HG02870 (cell line): Measurements from ENCODE around the gene ANKRD11.
"Not testable (repeated sequence)": the region's sequence is repeated elsewhere in the genome, so short reads cannot be mapped to it uniquely, and the experiment has no call there.

Experiments used
- ATAC-seq: cut with Tn5 transposase; IDR thresholded peaks from one replicate; pipeline ENCODE4 v1.9.1; 2021; ENCODE audit warnings: mild to moderate bottlenecking, moderate library complexity; ENCODE audit not compliant: unreplicated experiment

The ANKRD11 gene

GRCh38 chr16:89334988-89335802, 155.2 kb downstream of the ANKRD11 start:
- ATAC-seq = no peak

GRCh38 chr16:89334461-89334860, 155.9 kb downstream of the ANKRD11 start:
- no peak for ATAC-seq

GRCh38 chr16:89334050-89334449, 156.3 kb downstream of the ANKRD11 start:
- no peak for ATAC-seq

GRCh38 chr16:89333401-89334001, 156.9 kb downstream of the ANKRD11 start:
- ATAC-seq = not testable (repeated sequence)

GRCh38 chr16:89332902-89333245, 157.5 kb downstream of the ANKRD11 start:
- no peak for ATAC-seq

- no peak for ATAC-seq
These were observed 158.0 kb downstream of the ANKRD11 start for GRCh38 chr16:89332243-89332901.

GRCh38 chr16:89331371-89332109, 158.8 kb downstream of the ANKRD11 start:
- ATAC-seq = no peak

GRCh38 chr16:89330177-89330856, 160.0 kb downstream of the ANKRD11 start:
- no peak for ATAC-seq

GRCh38 chr16:89329830-89330176, 160.6 kb downstream of the ANKRD11 start:
- not testable (repeated sequence) for ATAC-seq

- ATAC-seq = not testable (repeated sequence)
These were observed 161.7 kb downstream of the ANKRD11 start for GRCh38 chr16:89328412-89329400.

- ATAC-seq = no peak
These were observed 163.6 kb downstream of the ANKRD11 start for GRCh38 chr16:89326721-89327120.

- ATAC-seq = no peak
These were observed 164.4 kb downstream of the ANKRD11 start for GRCh38 chr16:89325861-89326471.

- ATAC-seq = peak; percentile 48
These were observed 166.0 kb downstream of the ANKRD11 start for GRCh38 chr16:89324056-89325010.

GRCh38 chr16:89323120-89323960, 167.0 kb downstream of the ANKRD11 start:
- no peak for ATAC-seq

- no peak for ATAC-seq
These were observed 167.8 kb downstream of the ANKRD11 start for GRCh38 chr16:89322321-89323119.

GRCh38 chr16:89320782-89321501, 169.4 kb downstream of the ANKRD11 start:
- no peak for ATAC-seq
